IMR-90 (cell line): ENCODE results near the gene ADGRV1. TPM values are rescaled to one million over a fixed set of nuclear protein-coding genes. Genes with fewer than 3 reads are reported as not detected.

Experiments used
- ATAC-seq: fragments of 200-7000 bp; cut with Tn5 transposase; 2 replicates; pipeline ENCODE4 v1.9.1; 2020; ENCODE audit warnings: low read depth, mild to moderate bottlenecking, moderate library complexity
- BruUV-seq: library from RNA; stranded (reverse); fragments of 400-500 nt; replicated peaks from 2 replicates; lab custom pipeline; 2021; lab: Mats Ljungman, UMichigan
- CTCF ChIA-PET: fragments of 300-600 bp; formaldehyde crosslinking; extraction: SDS; loops from one replicate; lab custom pipeline; 2021; ENCODE audit warnings: antibody characterized with exemption; lab: Yijun Ruan, JAX
- POLR2A ChIA-PET: fragments of 300-600 bp; sonication (Branson Sonifier 250); formaldehyde crosslinking; loops from one replicate; lab custom pipeline; 2022; ENCODE audit warnings: antibody characterized with exemption; ENCODE audit not compliant: unreplicated experiment; lab: Charles Lee
- DNase-seq: peaks from one replicate; pipeline ENCODE4 v3.0.0; 2013
- H2AFZ ChIP-seq: replicated peaks from 2 replicates; pipeline ENCODE3; 2013; ENCODE audit warnings: low read length, mild to moderate bottlenecking; ENCODE audit not compliant: poor library complexity
- H2AK5ac ChIP-seq: 2 replicates; pipeline ENCODE4 v1.6.1; 2013; ENCODE audit warnings: low read depth, low read length, inconsistent platforms
- H2AK9ac ChIP-seq: replicated peaks from 2 replicates; pipeline ENCODE3; 2013; ENCODE audit warnings: mild to moderate bottlenecking, low read depth, low read length, moderate library complexity; ENCODE audit not compliant: poor library complexity
- H2BK120ac ChIP-seq: 2 replicates; pipeline ENCODE4 v1.6.1; 2013; ENCODE audit warnings: low read depth, low read length, inconsistent platforms
- H2BK15ac ChIP-seq: 3 replicates; pipeline ENCODE4 v1.6.1; 2013; ENCODE audit warnings: low read depth, low read length, inconsistent platforms
- H2BK20ac ChIP-seq: 2 replicates; pipeline ENCODE4 v1.6.1; 2013; ENCODE audit warnings: low read depth, mild to moderate bottlenecking, inconsistent platforms, low read length, moderate library complexity
- H2BK5ac ChIP-seq: 2 replicates; pipeline ENCODE4 v1.6.1; 2013; ENCODE audit warnings: mild to moderate bottlenecking, low read depth, low read length, inconsistent platforms; ENCODE audit not compliant: poor library complexity, severe bottlenecking
- H3K14ac ChIP-seq: replicated peaks from 2 replicates; pipeline ENCODE4 v1.6.1; 2013; ENCODE audit warnings: low read depth, low read length, inconsistent platforms
- H3K18ac ChIP-seq: 2 replicates; pipeline ENCODE4 v1.6.1; 2013; ENCODE audit warnings: low read depth, low read length, control low read depth
- H3K23ac ChIP-seq: 2 replicates; pipeline ENCODE4 v1.6.1; 2013; ENCODE audit warnings: low read depth, low read length, inconsistent platforms
- H3K27ac ChIP-seq: 2 replicates; pipeline ENCODE4 v1.5.1; 2013; ENCODE audit warnings: mild to moderate bottlenecking, control low read depth, low read length; ENCODE audit not compliant: insufficient read depth
- H3K27me3 ChIP-seq: 2 replicates; pipeline ENCODE4 v1.6.1; 2013; ENCODE audit warnings: low read length; ENCODE audit not compliant: control insufficient read depth, insufficient read depth
- H3K36me3 ChIP-seq: 2 replicates; pipeline ENCODE4 v1.6.1; 2013; ENCODE audit warnings: low read length, mixed read lengths; ENCODE audit not compliant: control insufficient read depth, insufficient read depth
- H3K4ac ChIP-seq: 2 replicates; pipeline ENCODE4 v1.6.1; 2013; ENCODE audit warnings: low read depth, low read length, inconsistent platforms
- H3K4me1 ChIP-seq: 2 replicates; pipeline ENCODE4 v1.6.1; 2013; ENCODE audit warnings: low read length, mixed read lengths; ENCODE audit not compliant: control insufficient read depth, insufficient read depth
- H3K4me2 ChIP-seq: 2 replicates; pipeline ENCODE4 v1.6.1; 2013; ENCODE audit warnings: low read depth, mild to moderate bottlenecking, control low read depth, low read length, moderate library complexity
- H3K4me3 ChIP-seq: 2 replicates; pipeline ENCODE4 v1.5.1; 2013; ENCODE audit warnings: low read depth, mild to moderate bottlenecking, control low read depth, low read length, moderate library complexity; ENCODE audit not compliant: insufficient read depth
- H3K56ac ChIP-seq: 2 replicates; pipeline ENCODE4 v1.6.1; 2013; ENCODE audit warnings: low read length, inconsistent platforms; ENCODE audit not compliant: insufficient read depth; ENCODE audit errors: extremely low read depth
- H3K79me1 ChIP-seq, 2 experiments: 2 replicates each; pipeline ENCODE4 v1.6.1; 2013; ENCODE audit warnings: low read length in 2 of 2, inconsistent platforms in 1 of 2, low read depth in 1 of 2
- H3K9ac ChIP-seq: 2 replicates; pipeline ENCODE4 v1.6.1; 2013; ENCODE audit warnings: low read depth, low read length, control low read depth
- H3K9me1 ChIP-seq: 2 replicates; pipeline ENCODE4 v1.6.1; 2013; ENCODE audit warnings: low read length, inconsistent platforms; ENCODE audit not compliant: insufficient read depth
- H3K9me3 ChIP-seq: 2 replicates; pipeline ENCODE4 v1.6.1; 2013; ENCODE audit warnings: low read length; ENCODE audit not compliant: control insufficient read depth, insufficient read depth
- H4K20me1 ChIP-seq: 2 replicates; pipeline ENCODE4 v1.6.1; 2013; ENCODE audit warnings: low read length, inconsistent platforms; ENCODE audit not compliant: insufficient read depth
- H4K5ac ChIP-seq: 2 replicates; pipeline ENCODE4 v1.6.1; 2013; ENCODE audit warnings: mild to moderate bottlenecking, low read depth, low read length, control low read depth
- H4K8ac ChIP-seq, 2 experiments: 2 replicates each; pipeline ENCODE4 v1.6.1; 2013; ENCODE audit warnings: low read depth in 2 of 2, low read length in 2 of 2, control low read depth in 1 of 2, inconsistent platforms in 1 of 2
- H4K91ac ChIP-seq: 2 replicates; pipeline ENCODE4 v1.6.1; 2013; ENCODE audit warnings: low read depth, low read length, inconsistent platforms; ENCODE audit not compliant: insufficient read depth
- BHLHE40 ChIP-seq: fragments of 150-350 bp; IDR thresholded peaks from 2 replicates; pipeline ENCODE4 v1.6.1; 2016; ENCODE audit warnings: mild to moderate bottlenecking, low read depth, low read length
- CEBPB ChIP-seq: IDR thresholded peaks from 2 replicates; pipeline ENCODE4 v1.6.1; 2012; ENCODE audit warnings: low read depth, low read length, improper control_type of control experiment
- ELK1 ChIP-seq: fragments of 150-350 bp; IDR thresholded peaks from 2 replicates; pipeline ENCODE4 v1.6.1; 2016; ENCODE audit warnings: low read depth, mild to moderate bottlenecking, low read length, moderate library complexity, borderline replicate concordance
- FOS ChIP-seq: fragments of 150-350 bp; IDR thresholded peaks from 2 replicates; pipeline ENCODE4 v1.6.1; 2016; ENCODE audit warnings: low read depth, low read length
- MAFK ChIP-seq: IDR thresholded peaks from 2 replicates; pipeline ENCODE4 v1.6.1; 2012; ENCODE audit warnings: low read depth, low read length, improper control_type of control experiment
- MAZ ChIP-seq: IDR thresholded peaks from 2 replicates; pipeline ENCODE4 v1.6.1; 2012; ENCODE audit warnings: low read depth, mild to moderate bottlenecking, low read length, improper control_type of control experiment, moderate library complexity, borderline replicate concordance
- POLR2A ChIP-seq: IDR thresholded peaks from 2 replicates; pipeline ENCODE4 v1.6.1; 2012; ENCODE audit warnings: mild to moderate bottlenecking, low read depth, low read length
- RAD21 ChIP-seq: IDR thresholded peaks from 2 replicates; pipeline ENCODE4 v1.6.1; 2012; ENCODE audit warnings: low read length, improper control_type of control experiment
- RCOR1 ChIP-seq: IDR thresholded peaks from 2 replicates; pipeline ENCODE4 v1.6.1; 2012; ENCODE audit warnings: mild to moderate bottlenecking, low read length, improper control_type of control experiment; ENCODE audit not compliant: insufficient replicate concordance
- RFX5 ChIP-seq: IDR thresholded peaks from 2 replicates; pipeline ENCODE4 v1.8.0; 2012; ENCODE audit warnings: low read depth, mild to moderate bottlenecking, low read length, moderate library complexity
- SMC3 ChIP-seq: fragments of 150-350 bp; IDR thresholded peaks from 2 replicates; pipeline ENCODE4 v1.6.1; 2016; ENCODE audit warnings: low read depth, mild to moderate bottlenecking, antibody characterized with exemption, low read length, moderate library complexity
- WGBS, 2 experiments: methylation state at CpG; one replicate each; pipeline versions ENCODE4 v1.1.5 to v1.1.7; 2013; ENCODE audit warnings: missing lambda C conversion rate in 2 of 2; ENCODE audit not compliant: insufficient read length in 1 of 2; ENCODE audit errors: extremely low coverage in 2 of 2; 5-methylcytosine and 5-hydroxymethylcytosine counted together
- dilution Hi-C: fragments of 300-500 bp; cut with HindIII; formaldehyde crosslinking; loops from one replicate; pipeline ENCODE4 v1.14.3; 2018; ENCODE audit warnings: low sequenced_read_pairs; ENCODE audit not compliant: unreplicated experiment
- in situ Hi-C: fragments of 300-500 bp; cut with MboI; formaldehyde crosslinking; loops from 3 replicates; pipeline ENCODE4 v1.14.3; 2019; ENCODE audit warnings: low sequenced_read_pairs, inconsistent platforms, mixed read lengths
- intact Hi-C: fragments of 100-400 bp; cut with micrococcal nuclease; formaldehyde crosslinking; loops from 2 replicates; pipeline ENCODE4 v1.10.0; 2022
- polyA plus RNA-seq, 3 experiments: library from polyadenylated mRNA; depleted of rRNA; stranded (reverse); fragments of >200 nt; gene quantifications; 2 replicates each; pipeline ENCODE4 v1.2.3, GENCODE V29; 2012; ENCODE audit warnings: low replicate concordance in 1 of 3
- total RNA-seq: library from RNA; depleted of rRNA; stranded (reverse); fragments of >200 nt; gene quantifications from 2 replicates; pipeline ENCODE4 v1.2.3, GENCODE V29; 2012
- TF ChIP-seq, protein P1 (sequence below): fragments of 150-350 bp; IDR thresholded peaks from 2 replicates; pipeline ENCODE4 v1.6.1; 2017; ENCODE audit warnings: mild to moderate bottlenecking, antibody characterized with exemption, low read length, low read depth

Gene ADGRV1
- total and polyA plus RNA-seq, 2 of the 4 experiments (the other 2 are of a cell fraction), result under 0.01 TPM; not detected in 1

- H4K5ac ChIP-seq, result no peak overlapping the region
- no peaks in the 10 kb centered on the region for H4K20me1 ChIP-seq
- no peaks in the 10 kb centered on the region for H3K79me1 ChIP-seq
- H3K9ac ChIP-seq, result no peak overlapping the region
- H3K27ac ChIP-seq, result no peak overlapping the region
- ChIA-PET POLR2A (no interaction called here), CTCF (interaction anchor here (0.8 to 1.3 kb wide), 2 partner anchors 9 to 10 kb away, joined by 4 to 6 read pairs (median 4); no protein-coding TSS in a partner anchor)
- no peak overlapping the region for H3K23ac ChIP-seq
- dilution Hi-C loops (no loop called here), intact Hi-C loops (no loop called here), in situ Hi-C loops (no loop called here)
- no peak overlapping the region for H2BK120ac ChIP-seq
- no peak overlapping the region for H2AFZ ChIP-seq
- no peak overlapping the region for H3K4me3 ChIP-seq
- no peak overlapping the region for H3K56ac ChIP-seq
- no peaks in the 10 kb centered on the region for H3K27me3 ChIP-seq
- no peak overlapping the region for H3K4ac ChIP-seq
- H4K91ac ChIP-seq, result no peak overlapping the region
- H3K36me3 ChIP-seq, result no peaks in the 10 kb centered on the region
- H2BK15ac ChIP-seq, result no peak overlapping the region
- whole genome bisulfite sequencing, 2 experiments, result no CpG with 5 or more reads among the region's 2 CpGs
- H3K4me1 ChIP-seq, result no peaks in the 10 kb centered on the region
- H3K4me2 ChIP-seq, result no peak overlapping the region
- ATAC-seq (no peak), DNase-seq (no peak)
- TF ChIP-seq POLR2A (no peak), SMC3 (no peak), RCOR1 (no peak), ELK1 (no peak), RAD21 (no peak), RFX5 (no peak), FOS (no peak), CEBPB (no peak), MAZ (no peak), BHLHE40 (no peak), MAFK (no peak)
- TF ChIP-seq, protein P1, sequence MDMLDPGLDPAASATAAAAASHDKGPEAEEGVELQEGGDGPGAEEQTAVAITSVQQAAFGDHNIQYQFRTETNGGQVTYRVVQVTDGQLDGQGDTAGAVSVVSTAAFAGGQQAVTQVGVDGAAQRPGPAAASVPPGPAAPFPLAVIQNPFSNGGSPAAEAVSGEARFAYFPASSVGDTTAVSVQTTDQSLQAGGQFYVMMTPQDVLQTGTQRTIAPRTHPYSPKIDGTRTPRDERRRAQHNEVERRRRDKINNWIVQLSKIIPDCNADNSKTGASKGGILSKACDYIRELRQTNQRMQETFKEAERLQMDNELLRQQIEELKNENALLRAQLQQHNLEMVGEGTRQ, result no peak
- no peaks in the 10 kb centered on the region for H3K9me3 ChIP-seq
- no peak overlapping the region for H3K14ac ChIP-seq
- H2AK9ac ChIP-seq, result no peak overlapping the region
- no TSS peak for BruUV-seq
- H4K8ac ChIP-seq, result no peak overlapping the region
- no peak overlapping the region for H2BK20ac ChIP-seq
- H3K9me1 ChIP-seq, result no peaks in the 10 kb centered on the region
- no peak overlapping the region for H3K18ac ChIP-seq
- H2BK5ac ChIP-seq, result no peak overlapping the region
- no peak overlapping the region for H2AK5ac ChIP-seq
Observed at GRCh38 chr5:90793183-90793582, 234.6 kb downstream of the ADGRV1 start.
